NOMO-1 (cell line): ENCODE data around the gene PSMD6.

Source experiments
- DNase-seq, 2 experiments: peaks; one replicate each; lab custom pipeline; 2025; ENCODE audit not compliant: unreplicated experiment in 2 of 2; lab: John Stamatoyannopoulos, UW

Gene PSMD6

DNA sequence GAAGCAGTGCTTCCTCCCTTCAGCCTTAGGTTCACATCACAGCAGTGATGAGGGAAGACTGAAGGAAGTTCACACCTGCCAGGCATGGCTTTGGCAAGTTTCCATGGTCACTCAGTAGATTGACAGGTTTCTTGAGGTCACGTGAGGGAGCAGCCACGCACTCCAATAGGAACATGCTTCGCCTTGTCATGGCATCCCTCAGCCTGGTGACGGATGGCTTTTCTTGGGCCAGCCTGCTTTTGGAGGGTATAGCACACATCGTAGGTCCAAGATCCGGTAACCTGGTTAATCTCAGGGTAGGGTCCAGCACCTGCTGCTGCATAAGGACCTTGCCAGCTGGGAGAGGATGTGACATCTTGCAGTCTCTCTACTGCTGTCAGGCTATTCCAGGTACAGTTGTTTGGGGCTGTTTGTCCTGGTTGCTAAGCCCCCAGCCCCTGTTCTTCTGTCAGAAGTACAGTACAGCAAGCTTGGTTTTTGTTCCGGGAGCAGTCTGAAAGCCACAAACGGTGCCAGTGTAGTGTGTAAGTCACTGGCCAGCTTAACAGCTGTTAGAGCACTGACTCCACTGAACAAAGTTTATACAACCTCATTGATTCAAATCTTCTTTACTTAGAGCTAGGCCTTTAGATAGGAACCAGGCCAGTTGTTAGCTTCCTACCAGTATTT, 42.3 kb downstream of the PSMD6 start:
- DNase-seq: no peak

- no peak for DNase-seq
These were observed 43.3 kb downstream of the PSMD6 start for GRCh38 chr3:63980019-63980418.

DNA sequence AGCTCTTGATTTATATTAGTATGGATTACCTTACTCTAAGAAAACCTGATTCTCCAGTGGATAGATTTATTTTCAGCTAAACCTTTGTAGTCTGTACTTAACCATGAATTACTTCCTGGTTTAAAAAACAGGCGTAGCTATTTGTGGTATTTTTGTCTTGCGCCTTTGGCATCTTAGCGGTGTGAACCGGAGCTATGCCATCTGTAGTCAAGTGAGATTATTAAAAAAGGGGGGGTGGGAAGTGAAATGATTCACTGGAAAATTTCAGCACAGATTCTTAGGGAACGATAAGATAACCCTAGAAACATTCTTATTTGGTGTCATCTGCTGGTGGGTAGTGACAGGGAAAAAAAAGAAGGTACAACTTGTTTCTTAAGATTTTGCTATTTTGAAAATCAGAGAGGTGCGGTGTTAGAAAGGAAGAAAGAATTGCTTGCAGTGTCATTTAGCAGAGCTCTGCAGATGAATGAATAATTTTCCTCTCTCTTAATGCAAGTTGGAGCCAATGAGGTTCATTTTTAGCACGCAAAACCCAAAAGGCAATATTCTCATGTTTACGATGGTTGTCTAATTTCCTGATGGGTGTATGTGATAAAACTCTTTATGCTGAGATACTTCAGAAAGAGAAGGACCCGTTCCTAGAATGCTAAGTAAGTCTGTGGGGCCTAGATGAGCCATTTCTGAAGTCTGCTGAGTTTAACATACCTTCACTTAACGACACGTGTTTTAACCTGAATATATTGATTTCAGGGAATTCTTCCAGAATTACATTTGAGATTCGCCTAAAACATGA, 44.0 kb downstream of the PSMD6 start:
- no peak for DNase-seq

DNA sequence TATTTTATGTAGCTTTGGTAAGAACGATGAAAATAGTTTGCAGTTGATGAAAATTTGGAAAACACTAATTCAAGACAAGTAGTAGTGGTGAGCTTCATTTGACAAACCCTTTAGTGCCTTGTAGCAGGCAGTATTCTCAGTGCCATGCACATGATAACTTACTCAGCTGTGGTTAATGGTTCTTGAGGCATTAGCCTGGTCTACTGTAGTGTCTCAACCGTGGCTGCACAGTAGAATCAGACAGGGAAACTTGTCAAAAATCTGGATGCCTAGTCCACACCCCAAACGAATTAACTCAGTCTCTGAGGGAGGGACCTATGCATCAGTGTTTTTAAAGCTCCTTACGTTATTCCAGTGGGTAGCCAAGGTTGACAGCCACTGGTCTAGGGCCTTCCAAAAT, 45.4 kb downstream of the PSMD6 start:
- DNase-seq: no peak

DNA sequence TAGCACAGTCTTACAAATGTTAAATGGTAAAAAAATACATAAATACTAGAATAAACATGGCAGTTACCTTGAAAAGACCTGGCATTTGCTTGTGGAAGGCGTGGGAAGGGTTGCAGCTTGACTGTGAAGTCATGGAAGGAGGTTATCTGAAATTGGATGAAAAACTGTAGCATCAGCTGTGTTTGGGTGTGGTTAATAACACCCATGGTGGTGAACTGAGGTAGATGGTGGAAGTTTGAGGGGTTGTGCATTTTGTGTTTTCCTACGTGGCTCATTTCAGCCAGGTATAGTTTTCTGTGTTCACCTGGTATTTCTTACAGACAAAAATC, 46.5 kb downstream of the PSMD6 start:
- DNase-seq: no peak

DNA sequence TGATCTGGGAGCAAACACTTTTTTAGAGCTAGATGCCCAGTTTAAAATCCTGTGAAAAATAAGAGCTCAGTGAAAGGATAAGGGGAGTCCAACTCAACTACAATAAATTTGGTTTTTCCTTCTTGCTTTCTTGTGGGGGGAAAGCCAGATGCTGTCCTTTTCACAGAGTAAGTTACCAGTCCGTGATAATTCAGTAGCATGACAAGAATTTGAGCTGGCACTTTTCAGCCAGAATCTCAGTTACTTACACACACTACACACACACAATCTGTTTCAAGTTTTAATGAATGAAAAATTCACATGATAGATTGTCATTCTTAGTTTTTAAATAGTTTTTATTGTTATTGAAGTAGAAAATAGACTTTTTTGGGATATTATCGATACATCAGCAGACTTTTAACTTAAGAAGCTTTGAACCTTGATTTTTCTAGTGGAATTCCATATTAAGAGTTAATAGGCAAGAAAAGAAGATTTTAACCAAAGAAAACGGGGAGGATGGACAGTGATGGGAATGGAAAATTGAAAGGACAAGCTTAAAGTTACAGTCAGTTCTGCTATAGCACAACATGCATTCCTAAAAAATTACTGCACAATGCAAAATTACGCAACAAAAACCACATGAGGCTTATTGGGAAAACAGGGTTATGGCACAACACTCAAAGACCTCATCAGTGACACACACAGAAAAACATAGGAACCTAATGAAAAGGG, 47.0 kb downstream of the PSMD6 start:
- peak; percentile 64 to 69 for DNase-seq

GRCh38 chr3:63975723-63976122, 47.6 kb downstream of the PSMD6 start:
- DNase-seq: no peak

GRCh38 chr3:63974451-63974850, 48.8 kb downstream of the PSMD6 start:
- DNase-seq: no peak

GRCh38 chr3:63973406-63973805, 49.9 kb downstream of the PSMD6 start:
- no peak for DNase-seq

GRCh38 chr3:63972987-63973386, 50.3 kb downstream of the PSMD6 start:
- no peak for DNase-seq

DNA sequence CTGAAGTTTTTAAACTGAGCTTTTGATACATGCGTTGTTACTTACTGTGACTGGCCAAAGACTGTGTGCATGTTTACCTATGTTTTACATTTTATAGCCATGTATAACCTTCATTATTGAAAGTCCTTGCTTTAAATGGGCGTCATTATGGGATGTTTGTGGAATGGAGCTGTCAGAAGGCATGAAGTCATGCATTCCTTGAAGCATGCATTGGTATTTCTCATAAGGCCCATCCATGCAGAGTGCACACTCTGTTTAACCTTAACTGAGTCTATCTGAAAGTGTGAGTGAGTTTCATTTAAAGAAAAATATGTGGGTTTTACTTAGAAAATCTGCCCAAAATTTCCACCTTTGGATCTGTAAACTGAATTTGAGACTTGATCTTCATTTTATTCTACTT, 51.1 kb downstream of the PSMD6 start:
- no peak for DNase-seq

GRCh38 chr3:63970631-63971475, 52.4 kb downstream of the PSMD6 start:
- DNase-seq: no peak

DNA sequence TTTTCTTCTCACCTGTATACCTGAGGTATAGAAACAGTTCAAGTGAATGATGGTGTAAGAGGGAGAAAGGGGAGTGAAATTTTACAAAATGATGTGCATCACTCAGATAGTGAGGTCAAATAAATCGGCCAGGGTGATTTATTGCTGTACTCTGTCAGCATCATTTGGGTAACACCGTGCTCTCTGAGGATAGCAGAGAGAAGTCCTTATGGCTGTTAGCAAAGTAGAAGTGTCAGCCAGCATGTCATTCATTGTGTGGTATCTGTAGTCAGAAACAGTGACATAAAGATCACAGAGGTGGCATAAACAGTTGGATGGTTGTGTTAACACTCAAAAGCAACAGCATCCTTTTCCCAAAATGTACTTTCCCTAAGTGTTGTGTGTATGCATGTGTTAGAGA, 53.4 kb downstream of the PSMD6 start:
- DNase-seq: no peak

DNA sequence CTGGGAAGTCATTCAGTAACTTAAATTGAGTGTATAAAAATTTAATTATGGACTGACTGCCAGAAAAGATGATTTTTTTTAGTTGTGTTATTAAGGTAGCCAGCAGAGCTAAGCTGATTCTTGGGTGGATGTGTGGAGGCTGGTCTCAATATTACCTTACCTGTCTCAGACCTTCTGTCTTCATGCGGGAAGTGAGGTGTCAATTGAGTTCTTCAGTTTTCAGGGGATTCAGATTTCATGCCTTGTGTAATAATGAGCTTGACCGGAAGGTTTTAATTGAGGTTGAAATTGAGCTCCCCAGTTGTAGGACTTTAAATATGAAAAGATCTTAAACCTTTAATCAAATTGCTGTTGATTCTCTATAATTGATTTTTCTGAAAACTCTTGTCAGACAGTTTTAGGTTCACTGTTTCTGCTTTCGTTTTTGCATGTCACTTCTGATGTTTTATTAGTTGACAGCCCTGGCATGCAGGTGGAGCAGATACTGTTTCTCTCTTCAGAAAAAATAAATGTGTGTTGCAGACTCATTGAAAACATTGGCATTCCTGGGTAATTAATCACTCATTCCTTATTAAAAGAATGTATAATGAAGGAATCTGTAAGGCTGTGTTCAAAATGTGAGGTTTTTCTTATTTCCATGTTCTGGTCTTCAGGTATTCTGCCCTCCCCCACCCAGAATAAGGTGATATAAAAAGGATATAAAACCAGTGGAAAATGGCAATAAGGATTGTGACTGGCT, 54.5 kb downstream of the PSMD6 start:
- no peak for DNase-seq

- DNase-seq: peak; percentile 36 to 59
These were observed 55.4 kb downstream of the PSMD6 start for GRCh38 chr3:63967675-63968611.

DNA sequence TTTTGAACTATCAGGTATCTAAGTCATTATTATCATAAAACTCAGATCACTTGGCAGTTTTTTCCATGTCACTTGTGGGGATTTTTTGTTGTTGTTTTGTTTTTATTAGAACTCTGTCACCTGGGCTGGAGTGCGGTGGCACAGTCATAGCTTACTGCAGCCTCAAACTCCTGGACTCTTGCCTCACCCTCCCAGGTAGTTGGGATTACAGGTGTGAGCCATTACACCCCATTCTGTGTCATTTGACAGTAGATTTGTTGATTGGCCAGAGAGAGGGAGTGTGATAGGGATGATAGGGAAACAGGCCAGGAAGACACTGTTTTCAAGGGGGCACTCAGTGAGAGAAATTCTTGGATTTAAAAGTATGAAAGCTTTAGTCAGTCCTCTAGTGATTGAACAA, 56.4 kb downstream of the PSMD6 start:
- DNase-seq: no peak

GRCh38 chr3:63966007-63966406, 57.3 kb downstream of the PSMD6 start:
- no peak for DNase-seq

GRCh38 chr3:63964681-63965485, 58.4 kb downstream of the PSMD6 start:
- no peak for DNase-seq
